HEK293 (cell line): ENCODE data around the gene SLC10A2.

Source experiments
- CTCF ChIA-PET: fragments of 350-600 bp; formaldehyde crosslinking; extraction: SDS; loops from one replicate; lab custom pipeline; 2021; ENCODE audit warnings: antibody characterized with exemption; lab: Yijun Ruan, JAX
- POLR2A ChIA-PET: fragments of 300-600 bp; formaldehyde crosslinking; extraction: SDS; loops from one replicate; lab custom pipeline; 2020; ENCODE audit warnings: antibody characterized with exemption, inconsistent platforms; lab: Yijun Ruan, JAX
- H3K27ac ChIP-seq: fragments of 200-500 bp; sonication (Bioruptor generic); 2 replicates; pipeline ENCODE4 v1.5.1; 2014; ENCODE audit warnings: low read depth, low read length, control low read depth, inconsistent platforms; ENCODE audit errors: extremely low read depth
- H3K36me3 ChIP-seq, 2 experiments: fragments of 200-500 bp in 1 of 2; sonication (Bioruptor generic) in 1 of 2; 1 replicate in 1 of 2; 2 replicates in 1 of 2; pipeline ENCODE4 v1.5.1; 2014 to 2017; ENCODE audit warnings: inconsistent platforms in 2 of 2, low read length in 2 of 2; ENCODE audit not compliant: control insufficient read depth in 2 of 2, insufficient read depth in 1 of 2
- H3K4me1 ChIP-seq: fragments of 200-500 bp; sonication (Bioruptor generic); 2 replicates; pipeline ENCODE4 v1.5.1; 2014; ENCODE audit warnings: mild to moderate bottlenecking, low read length, inconsistent platforms; ENCODE audit not compliant: control insufficient read depth, insufficient read depth
- H3K4me3 ChIP-seq: 2 replicates; pipeline ENCODE4 v1.5.1; 2011; ENCODE audit warnings: low read depth, mild to moderate bottlenecking, control low read depth, low read length, moderate library complexity
- H3K9me3 ChIP-seq: fragments of 200-500 bp; sonication (Bioruptor generic); 2 replicates; pipeline ENCODE4 v1.5.1; 2014; ENCODE audit warnings: low read depth, low read length, inconsistent platforms; ENCODE audit not compliant: control insufficient read depth, insufficient read depth
- BCL11B ChIP-seq: fragments of 450-650 bp; formaldehyde crosslinking; IDR thresholded peaks from 2 replicates; pipeline ENCODE4 v1.5.1; 2016; ENCODE audit warnings: low read depth, missing biosample characterization, missing genetic modification characterization
- KLF10 ChIP-seq: fragments of 450-650 bp; IDR thresholded peaks from 2 replicates; pipeline ENCODE4 v1.5.1; 2018; ENCODE audit warnings: missing biosample characterization, mild to moderate bottlenecking, missing genetic modification characterization
- TCF7L2 ChIP-seq: IDR thresholded peaks from 2 replicates; pipeline ENCODE4 v1.6.1; 2011; ENCODE audit warnings: low read depth, mild to moderate bottlenecking, inconsistent platforms, low read length, moderate library complexity, borderline replicate concordance
- ZBTB17 ChIP-seq: fragments of 450-650 bp; formaldehyde crosslinking; IDR thresholded peaks from 2 replicates; pipeline ENCODE4 v1.5.1; 2016; ENCODE audit warnings: missing biosample characterization, missing genetic modification characterization
- ZBTB21 ChIP-seq: fragments of 450-650 bp; formaldehyde crosslinking; IDR thresholded peaks from 2 replicates; pipeline ENCODE4 v1.5.1; 2017; ENCODE audit warnings: missing biosample characterization, missing genetic modification characterization
- ZFP37 ChIP-seq: fragments of 450-650 bp; formaldehyde crosslinking; IDR thresholded peaks from 2 replicates; pipeline ENCODE4 v1.5.1; 2016; ENCODE audit warnings: missing biosample characterization, missing genetic modification characterization
- ZNF114 ChIP-seq: fragments of 450-650 bp; formaldehyde crosslinking; IDR thresholded peaks from 2 replicates; pipeline ENCODE4 v1.5.0; 2017; ENCODE audit warnings: missing biosample characterization, missing genetic modification characterization
- ZNF133 ChIP-seq: fragments of 450-650 bp; formaldehyde crosslinking; IDR thresholded peaks from 2 replicates; pipeline ENCODE4 v1.5.1; 2016; ENCODE audit warnings: missing biosample characterization, missing genetic modification characterization
- ZNF140 ChIP-seq: fragments of 450-650 bp; formaldehyde crosslinking; IDR thresholded peaks from 2 replicates; pipeline ENCODE4 v1.5.1; 2016; ENCODE audit warnings: missing biosample characterization, missing genetic modification characterization
- ZNF157 ChIP-seq: fragments of 450-650 bp; formaldehyde crosslinking; IDR thresholded peaks from 2 replicates; pipeline ENCODE4 v1.5.1; 2016; ENCODE audit warnings: missing biosample characterization, missing genetic modification characterization
- ZNF24 ChIP-seq: fragments of 450-650 bp; formaldehyde crosslinking; IDR thresholded peaks from 2 replicates; pipeline ENCODE4 v1.5.1; 2016; ENCODE audit warnings: missing biosample characterization, missing genetic modification characterization
- ZNF266 ChIP-seq: fragments of 450-650 bp; formaldehyde crosslinking; IDR thresholded peaks from 2 replicates; pipeline ENCODE4 v1.5.1; 2016; ENCODE audit warnings: missing biosample characterization, missing genetic modification characterization, low read depth
- ZNF350 ChIP-seq: fragments of 450-650 bp; formaldehyde crosslinking; IDR thresholded peaks from 2 replicates; pipeline ENCODE4 v1.5.0; 2017; ENCODE audit warnings: missing biosample characterization, mild to moderate bottlenecking, missing genetic modification characterization
- ZNF362 ChIP-seq: fragments of 450-650 bp; formaldehyde crosslinking; IDR thresholded peaks from 2 replicates; pipeline ENCODE4 v1.5.1; 2016; ENCODE audit warnings: missing biosample characterization, missing genetic modification characterization
- ZNF544 ChIP-seq: fragments of 450-650 bp; formaldehyde crosslinking; IDR thresholded peaks from 2 replicates; pipeline ENCODE4 v1.5.0; 2017; ENCODE audit warnings: missing biosample characterization, missing genetic modification characterization
- ZNF555 ChIP-seq: fragments of 450-650 bp; formaldehyde crosslinking; conservative IDR thresholded peaks from 2 replicates; pipeline ENCODE4 v1.5.1; 2017; ENCODE audit warnings: missing biosample characterization, mild to moderate bottlenecking, missing genetic modification characterization, inconsistent platforms
- ZNF596 ChIP-seq: fragments of 450-650 bp; IDR thresholded peaks from 2 replicates; pipeline ENCODE4 v1.5.0; 2018; ENCODE audit warnings: missing biosample characterization, mild to moderate bottlenecking, missing genetic modification characterization, moderate library complexity
- ZNF626 ChIP-seq: fragments of 450-650 bp; sonication (Bioruptor Pico); formaldehyde crosslinking; IDR thresholded peaks from 2 replicates; pipeline ENCODE4 v1.5.1; 2018; ENCODE audit warnings: missing biosample characterization, missing genetic modification characterization, inconsistent platforms
- ZNF658 ChIP-seq: fragments of 450-650 bp; formaldehyde crosslinking; IDR thresholded peaks from 2 replicates; pipeline ENCODE4; 2016; ENCODE audit warnings: missing biosample characterization, missing genetic modification characterization
- ZNF670 ChIP-seq: fragments of 450-650 bp; formaldehyde crosslinking; IDR thresholded peaks from 2 replicates; pipeline ENCODE4 v1.5.1; 2016; ENCODE audit warnings: missing biosample characterization, missing genetic modification characterization, low read depth
- ZNF677 ChIP-seq: fragments of 450-650 bp; IDR thresholded peaks from 2 replicates; pipeline ENCODE4 v1.5.0; 2018; ENCODE audit warnings: missing biosample characterization, mild to moderate bottlenecking, missing genetic modification characterization, moderate library complexity
- ZNF707 ChIP-seq: fragments of 450-650 bp; formaldehyde crosslinking; IDR thresholded peaks from 2 replicates; pipeline ENCODE4 v1.5.1; 2016; ENCODE audit warnings: missing biosample characterization, missing genetic modification characterization
- ZNF777 ChIP-seq: fragments of 450-650 bp; formaldehyde crosslinking; IDR thresholded peaks from 2 replicates; pipeline ENCODE4 v1.5.1; 2017; ENCODE audit warnings: missing biosample characterization, missing genetic modification characterization, borderline replicate concordance
- ZSCAN30 ChIP-seq: fragments of 450-650 bp; IDR thresholded peaks from 2 replicates; pipeline ENCODE4 v1.5.1; 2018; ENCODE audit warnings: missing biosample characterization, mild to moderate bottlenecking, missing genetic modification characterization, moderate library complexity
- TF ChIP-seq, protein P1 (sequence below): fragments of 450-650 bp; formaldehyde crosslinking; IDR thresholded peaks from 2 replicates; pipeline ENCODE4 v1.5.1; 2016; ENCODE audit warnings: missing biosample characterization, missing genetic modification characterization
- TF ChIP-seq, protein P2 (sequence below): fragments of 450-650 bp; formaldehyde crosslinking; IDR thresholded peaks from 2 replicates; pipeline ENCODE4 v1.5.1; 2016; ENCODE audit warnings: missing biosample characterization, missing genetic modification characterization
- TF ChIP-seq, protein P3 (sequence below): fragments of 450-650 bp; formaldehyde crosslinking; IDR thresholded peaks from 2 replicates; pipeline ENCODE4 v1.5.1; 2016; ENCODE audit warnings: missing biosample characterization, missing genetic modification characterization
- TF ChIP-seq, protein P4 (sequence below): fragments of 450-650 bp; formaldehyde crosslinking; IDR thresholded peaks from 2 replicates; pipeline ENCODE4 v1.5.1; 2016; ENCODE audit warnings: missing biosample characterization, missing genetic modification characterization, low read depth
- TF ChIP-seq, protein P5 (sequence below): fragments of 450-650 bp; formaldehyde crosslinking; IDR thresholded peaks from 2 replicates; pipeline ENCODE4 v1.5.1; 2016; ENCODE audit warnings: missing biosample characterization, missing genetic modification characterization, borderline replicate concordance

SLC10A2 gene

DNA sequence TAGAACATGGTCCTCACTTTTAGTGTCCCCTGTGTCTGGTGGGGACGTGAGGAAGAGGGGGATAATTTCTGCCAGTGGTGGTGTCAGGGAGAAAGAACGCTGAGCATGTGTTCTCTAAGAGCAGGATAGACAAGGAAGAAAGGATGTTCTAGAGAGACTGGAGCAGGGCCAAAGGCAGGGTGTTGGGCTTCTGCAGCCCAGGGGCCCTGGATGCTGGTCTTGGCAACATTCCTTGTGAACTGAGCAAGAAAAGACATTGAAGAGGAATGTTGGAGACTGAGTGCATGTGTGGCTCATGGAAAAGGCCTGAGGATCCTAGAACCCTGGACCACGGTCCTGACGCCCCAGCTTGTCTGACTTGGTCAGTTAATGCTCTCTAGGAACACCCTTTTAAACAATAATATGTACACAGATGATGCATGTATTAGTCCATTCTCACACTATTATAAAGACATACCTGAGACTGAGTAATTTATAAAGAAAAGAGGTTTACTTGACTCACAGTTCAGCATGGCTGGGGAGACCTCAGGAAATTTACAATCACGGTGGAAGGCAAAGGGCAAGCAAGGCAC is 33.6 kb upstream of the SLC10A2 start:
- POLR2A ChIA-PET, result no interaction called here
- H3K36me3 ChIP-seq, result no peaks in the 10 kb centered on the region
- no peak overlapping the region for H3K27ac ChIP-seq
- no peaks in the 10 kb centered on the region for H3K9me3 ChIP-seq
- TF ChIP-seq ZNF670, result no peak
- no peak for TF ChIP-seq ZNF266 (tag by site-specific recombination)
- TF ChIP-seq ZBTB17 (tag by site-specific recombination), result no peak
- TF ChIP-seq, protein P1, sequence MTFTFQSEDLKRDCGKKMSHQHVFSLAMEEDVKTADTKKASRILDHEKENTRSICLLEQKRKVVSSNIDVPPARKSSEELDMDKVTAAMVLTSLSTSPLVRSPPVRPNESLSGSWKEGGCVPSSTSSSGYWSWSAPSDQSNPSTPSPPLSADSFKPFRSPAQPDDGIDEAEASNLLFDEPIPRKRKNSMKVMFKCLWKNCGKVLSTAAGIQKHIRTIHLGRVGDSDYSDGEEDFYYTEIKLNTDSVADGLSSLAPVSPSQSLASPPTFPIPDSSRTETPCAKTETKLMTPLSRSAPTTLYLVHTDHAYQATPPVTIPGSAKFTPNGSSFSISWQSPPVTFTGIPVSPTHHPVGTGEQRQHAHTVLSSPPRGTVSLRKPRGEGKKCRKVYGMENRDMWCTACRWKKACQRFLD (tag by site-specific recombination), result no peak
- TF ChIP-seq ZNF350 (tag by site-specific recombination), result no peak
- no peak for TF ChIP-seq ZNF140 (tag by site-specific recombination)
- TF ChIP-seq ZNF362 (tag by site-specific recombination), result no peak
- no peak for TF ChIP-seq BCL11B (tag by site-specific recombination)
- no peak for TF ChIP-seq ZNF626 (tag by site-specific recombination)
- TF ChIP-seq, protein P2, sequence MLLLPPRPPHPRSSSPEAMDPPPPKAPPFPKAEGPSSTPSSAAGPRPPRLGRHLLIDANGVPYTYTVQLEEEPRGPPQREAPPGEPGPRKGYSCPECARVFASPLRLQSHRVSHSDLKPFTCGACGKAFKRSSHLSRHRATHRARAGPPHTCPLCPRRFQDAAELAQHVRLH (tag by site-specific recombination), result no peak
- no peak for TF ChIP-seq ZNF596 (tag by site-specific recombination)
- no peak for TF ChIP-seq ZNF555 (tag by site-specific recombination)
- TF ChIP-seq, protein P3, sequence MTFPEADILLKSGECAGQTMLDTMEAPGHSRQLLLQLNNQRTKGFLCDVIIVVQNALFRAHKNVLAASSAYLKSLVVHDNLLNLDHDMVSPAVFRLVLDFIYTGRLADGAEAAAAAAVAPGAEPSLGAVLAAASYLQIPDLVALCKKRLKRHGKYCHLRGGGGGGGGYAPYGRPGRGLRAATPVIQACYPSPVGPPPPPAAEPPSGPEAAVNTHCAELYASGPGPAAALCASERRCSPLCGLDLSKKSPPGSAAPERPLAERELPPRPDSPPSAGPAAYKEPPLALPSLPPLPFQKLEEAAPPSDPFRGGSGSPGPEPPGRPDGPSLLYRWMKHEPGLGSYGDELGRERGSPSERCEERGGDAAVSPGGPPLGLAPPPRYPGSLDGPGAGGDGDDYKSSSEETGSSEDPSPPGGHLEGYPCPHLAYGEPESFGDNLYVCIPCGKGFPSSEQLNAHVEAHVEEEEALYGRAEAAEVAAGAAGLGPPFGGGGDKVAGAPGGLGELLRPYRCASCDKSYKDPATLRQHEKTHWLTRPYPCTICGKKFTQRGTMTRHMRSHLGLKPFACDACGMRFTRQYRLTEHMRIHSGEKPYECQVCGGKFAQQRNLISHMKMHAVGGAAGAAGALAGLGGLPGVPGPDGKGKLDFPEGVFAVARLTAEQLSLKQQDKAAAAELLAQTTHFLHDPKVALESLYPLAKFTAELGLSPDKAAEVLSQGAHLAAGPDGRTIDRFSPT (tag by site-specific recombination), result no peak
- TF ChIP-seq ZNF777 (tag by site-specific recombination), result no peak
- no peak for TF ChIP-seq ZNF114
- no peak for TF ChIP-seq KLF10 (tag by site-specific recombination)
- no peak for TF ChIP-seq ZNF133 (tag by site-specific recombination)
- no peak for TF ChIP-seq ZFP37 (tag by site-specific recombination)
- TF ChIP-seq ZBTB21 (tag by site-specific recombination), result no peak
- H3K4me1 ChIP-seq, result no peaks in the 10 kb centered on the region
- CTCF ChIA-PET, result no interaction called here
- no peak overlapping the region for H3K4me3 ChIP-seq

DNA sequence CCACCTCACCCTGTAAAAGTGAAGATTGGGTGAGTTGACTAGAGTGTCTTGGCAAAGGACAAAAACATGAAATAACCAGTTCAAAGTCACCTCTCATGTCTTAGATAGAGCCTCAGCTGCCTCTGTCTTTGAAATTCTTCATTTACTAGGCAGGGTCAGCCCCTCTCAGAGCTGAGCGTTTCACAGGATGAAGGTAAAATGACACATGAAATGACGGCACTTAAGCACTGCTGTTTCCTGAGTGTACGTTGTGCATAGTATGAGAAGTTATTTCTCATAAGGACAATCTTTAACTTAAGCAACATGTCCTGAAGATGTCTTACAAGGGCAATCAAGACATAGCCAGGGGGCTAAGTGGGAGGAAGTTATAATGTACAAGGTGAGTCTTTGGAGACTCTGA is 32.3 kb upstream of the SLC10A2 start:
- no peak overlapping the region for H3K27ac ChIP-seq
- no peaks in the 10 kb centered on the region for H3K36me3 ChIP-seq
- POLR2A ChIA-PET, result no interaction called here
- H3K4me1 ChIP-seq, result no peaks in the 10 kb centered on the region
- no peaks in the 10 kb centered on the region for H3K9me3 ChIP-seq
- CTCF ChIA-PET, result no interaction called here
- H3K4me3 ChIP-seq, result no peak overlapping the region
- TF ChIP-seq ZNF544 (no peak), ZNF658 (tag by site-specific recombination) (no peak), ZNF707 (tag by site-specific recombination) (no peak), TCF7L2 (no peak), ZNF677 (tag by site-specific recombination) (no peak), ZNF24 (no peak), ZNF157 (no peak), ZSCAN30 (no peak)
- TF ChIP-seq, protein P4, sequence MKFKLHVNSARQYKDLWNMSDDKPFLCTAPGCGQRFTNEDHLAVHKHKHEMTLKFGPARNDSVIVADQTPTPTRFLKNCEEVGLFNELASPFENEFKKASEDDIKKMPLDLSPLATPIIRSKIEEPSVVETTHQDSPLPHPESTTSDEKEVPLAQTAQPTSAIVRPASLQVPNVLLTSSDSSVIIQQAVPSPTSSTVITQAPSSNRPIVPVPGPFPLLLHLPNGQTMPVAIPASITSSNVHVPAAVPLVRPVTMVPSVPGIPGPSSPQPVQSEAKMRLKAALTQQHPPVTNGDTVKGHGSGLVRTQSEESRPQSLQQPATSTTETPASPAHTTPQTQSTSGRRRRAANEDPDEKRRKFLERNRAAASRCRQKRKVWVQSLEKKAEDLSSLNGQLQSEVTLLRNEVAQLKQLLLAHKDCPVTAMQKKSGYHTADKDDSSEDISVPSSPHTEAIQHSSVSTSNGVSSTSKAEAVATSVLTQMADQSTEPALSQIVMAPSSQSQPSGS (tag by site-specific recombination), result no peak
- TF ChIP-seq, protein P5, sequence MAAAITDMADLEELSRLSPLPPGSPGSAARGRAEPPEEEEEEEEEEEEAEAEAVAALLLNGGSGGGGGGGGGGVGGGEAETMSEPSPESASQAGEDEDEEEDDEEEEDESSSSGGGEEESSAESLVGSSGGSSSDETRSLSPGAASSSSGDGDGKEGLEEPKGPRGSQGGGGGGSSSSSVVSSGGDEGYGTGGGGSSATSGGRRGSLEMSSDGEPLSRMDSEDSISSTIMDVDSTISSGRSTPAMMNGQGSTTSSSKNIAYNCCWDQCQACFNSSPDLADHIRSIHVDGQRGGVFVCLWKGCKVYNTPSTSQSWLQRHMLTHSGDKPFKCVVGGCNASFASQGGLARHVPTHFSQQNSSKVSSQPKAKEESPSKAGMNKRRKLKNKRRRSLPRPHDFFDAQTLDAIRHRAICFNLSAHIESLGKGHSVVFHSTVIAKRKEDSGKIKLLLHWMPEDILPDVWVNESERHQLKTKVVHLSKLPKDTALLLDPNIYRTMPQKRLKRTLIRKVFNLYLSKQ, result no peak
